GM23338 (cell line): ENCODE data around the gene C1QL1. TPM values are rescaled to one million over a fixed set of nuclear protein-coding genes. Genes with fewer than 3 reads are reported as not detected.
A peak's percentile ranks its signal among the peaks of the same experiment; 100 is the strongest.

Source experiments
- ATAC-seq: fragments of 200-7000 bp; cut with Tn5 transposase; 3 replicates; pipeline ENCODE4 v1.9.1; 2020
- DNase-seq: peaks from one replicate; pipeline ENCODE4 v3.0.0-alpha.2; 2015; ENCODE audit warnings: low spot score
- H2AFZ ChIP-seq: fragments of 200-600 bp; sonication (generic); 2 replicates; pipeline ENCODE4 v1.8.0; 2016; ENCODE audit warnings: antibody characterized with exemption, mild to moderate bottlenecking, moderate library complexity
- H3F3A ChIP-seq: fragments of 200-600 bp; sonication (generic); replicated peaks from 2 replicates; pipeline ENCODE4 v1.8.0; 2017; ENCODE audit warnings: antibody characterized with exemption, mixed run types, low read depth
- H3K27ac ChIP-seq: fragments of 200-600 bp; sonication (generic); 2 replicates; pipeline ENCODE4 v1.6.1; 2016; ENCODE audit warnings: low read depth
- H3K27me3 ChIP-seq: fragments of 200-600 bp; sonication (generic); 2 replicates; pipeline ENCODE4 v1.8.0; 2016; ENCODE audit warnings: mild to moderate bottlenecking, mixed run types, moderate library complexity; ENCODE audit not compliant: insufficient read depth
- H3K36me3 ChIP-seq: fragments of 200-600 bp; sonication (generic); 2 replicates; pipeline ENCODE4 v1.8.0; 2016; ENCODE audit warnings: mild to moderate bottlenecking; ENCODE audit not compliant: insufficient read depth
- H3K4me1 ChIP-seq: fragments of 200-600 bp; sonication (generic); 2 replicates; pipeline ENCODE4 v1.8.0; 2016; ENCODE audit warnings: mild to moderate bottlenecking, moderate library complexity; ENCODE audit not compliant: insufficient read depth
- H3K4me2 ChIP-seq: fragments of 200-600 bp; sonication (generic); 2 replicates; pipeline ENCODE4 v1.7.1; 2017; ENCODE audit warnings: mixed run types
- H3K4me3 ChIP-seq: fragments of 200-600 bp; sonication (generic); 2 replicates; pipeline ENCODE4 v1.6.1; 2016; ENCODE audit warnings: mixed run types
- H3K79me2 ChIP-seq: fragments of 200-600 bp; sonication (generic); replicated peaks from 2 replicates; pipeline ENCODE4 v1.8.0; 2017; ENCODE audit warnings: mild to moderate bottlenecking; ENCODE audit not compliant: insufficient read depth
- H3K9me2 ChIP-seq: fragments of 200-600 bp; sonication (generic); 2 replicates; pipeline ENCODE4 v1.8.0; 2017; ENCODE audit not compliant: insufficient read depth
- H4K20me1 ChIP-seq: fragments of 200-600 bp; sonication (generic); replicated peaks from 2 replicates; pipeline ENCODE4 v1.8.0; 2017; ENCODE audit warnings: mild to moderate bottlenecking; ENCODE audit not compliant: insufficient read depth
- H3K27ac Mint-ChIP-seq: 2 replicates; pipeline ENCODE4 v1.8.0; 2020; ENCODE audit warnings: inconsistent platforms, mild to moderate bottlenecking, moderate library complexity, mixed read lengths
- H3K27me3 Mint-ChIP-seq: 3 replicates; pipeline ENCODE4 v1.8.0; 2022; ENCODE audit warnings: low read depth, mild to moderate bottlenecking, moderate library complexity, mixed read lengths, inconsistent platforms; ENCODE audit not compliant: insufficient read depth, poor library complexity
- H3K36me3 Mint-ChIP-seq: 3 replicates; pipeline ENCODE4 v1.8.0; 2021; ENCODE audit warnings: low read depth, mild to moderate bottlenecking, inconsistent platforms, moderate library complexity, mixed read lengths
- H3K4me1 Mint-ChIP-seq: 3 replicates; pipeline ENCODE4 v1.8.0; 2020; ENCODE audit warnings: mild to moderate bottlenecking, inconsistent platforms, mixed read lengths
- H3K4me3 Mint-ChIP-seq: 3 replicates; pipeline ENCODE4 v1.8.0; 2021; ENCODE audit warnings: moderate library complexity, mild to moderate bottlenecking, inconsistent platforms, mixed read lengths
- H3K9me3 Mint-ChIP-seq: 3 replicates; pipeline ENCODE4 v1.8.0; 2020; ENCODE audit warnings: moderate library complexity, mild to moderate bottlenecking, inconsistent platforms, mixed read lengths
- CTCF ChIP-seq, 2 experiments: fragments of 200-600 bp in 1 of 2; sonication (generic) in 1 of 2; conservative IDR thresholded peaks; 2 replicates each; pipeline versions ENCODE4 v1.5.1 to v1.6.1; 2016 to 2017; ENCODE audit warnings: antibody characterized with exemption in 2 of 2, low read depth in 2 of 2, mild to moderate bottlenecking in 2 of 2, moderate library complexity in 1 of 2
- EZH2 ChIP-seq: fragments of 200-600 bp; sonication (generic); IDR thresholded peaks from one replicate; pipeline ENCODE4 v1.8.0; 2017; ENCODE audit warnings: antibody characterized with exemption, mild to moderate bottlenecking, low read depth; ENCODE audit not compliant: unreplicated experiment
- EZH2phosphoT487 ChIP-seq: fragments of 200-600 bp; sonication (generic); IDR thresholded peaks from one replicate; pipeline ENCODE4 v1.8.1; 2018; ENCODE audit warnings: antibody characterized with exemption; ENCODE audit not compliant: unreplicated experiment
- JUNB ChIP-seq: IDR thresholded peaks from one replicate; pipeline ENCODE4 v1.6.1; 2016; ENCODE audit warnings: antibody characterized with exemption; ENCODE audit not compliant: unreplicated experiment
- NANOG ChIP-seq: IDR thresholded peaks from 2 replicates; pipeline ENCODE4 v1.6.1; 2016; ENCODE audit warnings: antibody characterized with exemption, borderline replicate concordance
- POLR2AphosphoS5 ChIP-seq: IDR thresholded peaks from 2 replicates; pipeline ENCODE4 v1.6.1; 2016; ENCODE audit warnings: antibody characterized with exemption, low read depth
- REST ChIP-seq: IDR thresholded peaks from one replicate; pipeline ENCODE4 v1.6.1; 2018; ENCODE audit warnings: antibody characterized with exemption; ENCODE audit not compliant: unreplicated experiment
- STAT1 ChIP-seq: IDR thresholded peaks from one replicate; pipeline ENCODE4 v1.6.1; 2016; ENCODE audit warnings: antibody characterized with exemption; ENCODE audit not compliant: unreplicated experiment
- ZNF114 ChIP-seq: fragments of 250-450 bp; sonication (Bioruptor Pico); IDR thresholded peaks from 2 replicates; pipeline ENCODE4 v1.5.0; 2020; ENCODE audit warnings: mild to moderate bottlenecking, moderate library complexity
- ZNF331 ChIP-seq: fragments of 250-450 bp; sonication (Bioruptor Pico); IDR thresholded peaks from 2 replicates; pipeline ENCODE4 v1.5.0; 2020; ENCODE audit warnings: low read depth, mild to moderate bottlenecking, moderate library complexity
- ZNF462 ChIP-seq: fragments of 250-450 bp; sonication (Bioruptor Pico); IDR thresholded peaks from 2 replicates; pipeline ENCODE4 v1.5.0; 2020; ENCODE audit warnings: mild to moderate bottlenecking, moderate library complexity
- polyA plus RNA-seq: library from polyadenylated mRNA; unstranded; fragments of >200 nt; fragmentation: Nextera tagmentation; extraction: Ambion mirVana; gene quantifications from 2 replicates; pipeline ENCODE4 v1.2.1, GENCODE V29; 2016
- total RNA-seq: library from RNA; depleted of rRNA; stranded (reverse); fragments of >200 nt; shearing (Covaris generic); gene quantifications from 2 replicates; pipeline ENCODE4 v1.2.3, GENCODE V29; 2014

Gene C1QL1
- total and polyA plus RNA-seq, 2 experiments from 2014 or later, result 4.3 to 14.4 TPM

GRCh38 chr17:44999433-44999832, 31.3 kb upstream of the C1QL1 start:
- Histone ChIP-seq H3K4me2 (no peak overlapping the region), H3K4me1 (peaks cover 12% of the 10 kb centered on the region), H3K9me2 (no peaks in the 10 kb centered on the region), H4K20me1 (no peaks in the 10 kb centered on the region), H3K4me3 (no peak overlapping the region), H3F3A (0 out of 2 replicates have a peak, but pooled peaks cover 6% of the 10 kb centered on the region), H3K79me2 (no peaks in the 10 kb centered on the region), H3K36me3 (no peaks in the 10 kb centered on the region), H2AFZ (no peak overlapping the region), H3K27ac (no peak overlapping the region), H3K27me3 (no peaks in the 10 kb centered on the region)
- TF ChIP-seq JUNB (no peak), EZH2phosphoT487 (no peak), ZNF331 (CRISPR knock-in tag) (no peak), EZH2 (no peak)
- Mint-ChIP-seq H3K27ac (no peak overlapping the region), H3K4me3 (no peak overlapping the region), H3K4me1 (peaks cover 17% of the 10 kb centered on the region), H3K27me3 (peaks cover 15% of the 10 kb centered on the region), H3K9me3 (peaks cover 15% of the 10 kb centered on the region), H3K36me3 (peaks cover 3% of the 10 kb centered on the region; the same call in 2 of the 3 replicates)
- peak; percentile 2 for DNase-seq
- no peak for ATAC-seq

GRCh38 chr17:44998646-44999045, 30.5 kb upstream of the C1QL1 start:
- no peak overlapping the region for H3K4me2 ChIP-seq
- H3K27me3 Mint-ChIP-seq, result peaks cover 15% of the 10 kb centered on the region
- H3K27ac ChIP-seq, result no peak overlapping the region
- H3K36me3 Mint-ChIP-seq, result peaks cover 3% of the 10 kb centered on the region; the same call in 2 of the 3 replicates
- no peak overlapping the region for H3K4me3 ChIP-seq
- no peaks in the 10 kb centered on the region for H3K79me2 ChIP-seq
- 0 out of 2 replicates have a peak, but pooled peaks cover 4% of the 10 kb centered on the region for H3F3A ChIP-seq
- H3K9me2 ChIP-seq, result no peaks in the 10 kb centered on the region
- no peaks in the 10 kb centered on the region for H4K20me1 ChIP-seq
- H3K9me3 Mint-ChIP-seq, result peaks cover 15% of the 10 kb centered on the region
- ATAC-seq, result no peak
- no peak overlapping the region for H3K27ac Mint-ChIP-seq
- DNase-seq, result no peak
- H2AFZ ChIP-seq, result no peak overlapping the region
- H3K27me3 ChIP-seq, result no peaks in the 10 kb centered on the region
- H3K4me1 ChIP-seq, result peaks cover 4% of the 10 kb centered on the region
- H3K36me3 ChIP-seq, result no peaks in the 10 kb centered on the region
- no peak overlapping the region for H3K4me3 Mint-ChIP-seq
- H3K4me1 Mint-ChIP-seq, result peaks cover 9% of the 10 kb centered on the region
- TF ChIP-seq ZNF331 (CRISPR knock-in tag), result no peak
- no peak for TF ChIP-seq REST
- TF ChIP-seq ZNF462 (CRISPR knock-in tag), result no peak
- no peak for TF ChIP-seq CTCF (conservative IDR thresholded peaks at IDR 0.05; ENCODE audit: low read depth in 2 of 2)
- TF ChIP-seq NANOG, result no peak
- no peak for TF ChIP-seq POLR2AphosphoS5
- no peak for TF ChIP-seq STAT1
- no peak for TF ChIP-seq ZNF114 (CRISPR knock-in tag)
